ENCODE measurements around the gene MCHR1. TPM values are rescaled to one million over a fixed set of nuclear protein-coding genes. Genes with fewer than 3 reads are reported as not detected.
"Not testable (repeated sequence)": the region's sequence is repeated elsewhere in the genome, so short reads cannot be mapped to it uniquely, and the experiment has no call there.

MCHR1 gene
- total and polyA plus RNA-seq, 7 experiments from 2014 or later: not detected

- Mint-ChIP-seq H3K4me1 (peaks cover 0 to 8% (median 4%) of the 10 kb centered on the region in 7 donors), H3K27ac (peak overlapping the region in 3 of 9 donors; percentile 14 to 72 (median 59)), H3K9me3 (no peaks in the 10 kb centered on the region), H3K4me3 (no peak overlapping the region), H3K27me3 (no peaks in the 10 kb centered on the region), H3K36me3 (no peaks in the 10 kb centered on the region)
- H3K9me3 ChIP-seq (ENCODE audit: control insufficient read depth in 2 of 3, low read length in 3 of 3): no peaks in the 10 kb centered on the region
- no peak overlapping the region for H3K27ac ChIP-seq (ENCODE audit: low read depth, low read length)
- H3K27me3 ChIP-seq (ENCODE audit: control insufficient read depth in 2 of 2, insufficient read depth in 2 of 2, low read length in 2 of 2): no peaks in the 10 kb centered on the region
- DNase-seq (no peak), ATAC-seq (no peak)
- no peaks in the 10 kb centered on the region for H3K36me3 ChIP-seq (ENCODE audit: control insufficient read depth in 2 of 3, insufficient read depth in 3 of 3, low read length in 3 of 3)
- POLR2A ChIA-PET: no interaction called here
- H3K4me1 ChIP-seq (ENCODE audit: control insufficient read depth in 2 of 2, insufficient read depth in 2 of 2, low read length in 2 of 2): no peaks in the 10 kb centered on the region
- no peak overlapping the region for H3K4me3 ChIP-seq (ENCODE audit: low read length)
- CTCF ChIA-PET: no interaction called here
- intact Hi-C loops (cut with micrococcal nuclease): no loop called here
These were observed 24.6 kb upstream of the MCHR1 start for GRCh38 chr22:40654522-40655167.

GRCh38 chr22:40655941-40656340, 23.3 kb upstream of the MCHR1 start:
- H3K36me3 ChIP-seq (ENCODE audit: control insufficient read depth in 2 of 3, insufficient read depth in 3 of 3, low read length in 3 of 3); H3K4me3 ChIP-seq (ENCODE audit: low read length); H3K4me1 Mint-ChIP-seq; H3K9me3 ChIP-seq (ENCODE audit: control insufficient read depth in 2 of 3, low read length in 3 of 3); H3K9me3 Mint-ChIP-seq; DNase-seq; H3K4me3 Mint-ChIP-seq; H3K27ac ChIP-seq (ENCODE audit: low read depth, low read length); H3K36me3 Mint-ChIP-seq; ATAC-seq; H3K27me3 ChIP-seq (ENCODE audit: control insufficient read depth in 2 of 2, insufficient read depth in 2 of 2, low read length in 2 of 2); H3K27me3 Mint-ChIP-seq; H3K27ac Mint-ChIP-seq; H3K4me1 ChIP-seq (ENCODE audit: control insufficient read depth in 2 of 2, insufficient read depth in 2 of 2, low read length in 2 of 2); intact Hi-C loops (cut with micrococcal nuclease): not testable (repeated sequence)
- CTCF ChIA-PET: interaction anchor here (0.6 kb wide), 1 partner anchor 167 kb away, joined by 3 read pairs; no protein-coding TSS in a partner anchor
- POLR2A ChIA-PET: interaction anchor here (0.7 kb wide), 1 partner anchor 218 kb away, joined by 5 read pairs; no protein-coding TSS in a partner anchor

GRCh38 chr22:40656651-40657050, 22.6 kb upstream of the MCHR1 start:
- POLR2A ChIA-PET; H3K9me3 Mint-ChIP-seq; ATAC-seq; H3K4me1 Mint-ChIP-seq; intact Hi-C loops (cut with micrococcal nuclease); H3K4me1 ChIP-seq (ENCODE audit: control insufficient read depth in 2 of 2, insufficient read depth in 2 of 2, low read length in 2 of 2); H3K4me3 ChIP-seq (ENCODE audit: low read length); H3K4me3 Mint-ChIP-seq; H3K27me3 ChIP-seq (ENCODE audit: control insufficient read depth in 2 of 2, insufficient read depth in 2 of 2, low read length in 2 of 2); H3K36me3 Mint-ChIP-seq; H3K27ac Mint-ChIP-seq; H3K36me3 ChIP-seq (ENCODE audit: control insufficient read depth in 2 of 3, insufficient read depth in 3 of 3, low read length in 3 of 3); H3K27ac ChIP-seq (ENCODE audit: low read depth, low read length); H3K9me3 ChIP-seq (ENCODE audit: control insufficient read depth in 2 of 3, low read length in 3 of 3); H3K27me3 Mint-ChIP-seq; DNase-seq: not testable (repeated sequence)
- CTCF ChIA-PET: interaction anchor here (0.8 to 1.8 kb wide), 2 partner anchors 11 to 103 kb away, joined by 3 to 4 read pairs; no protein-coding TSS in a partner anchor

- CTCF ChIA-PET: no interaction called here
- no peak overlapping the region for H3K4me3 ChIP-seq (ENCODE audit: low read length)
- no peaks in the 10 kb centered on the region for H3K4me1 ChIP-seq (ENCODE audit: control insufficient read depth in 2 of 2, insufficient read depth in 2 of 2, low read length in 2 of 2)
- no peak overlapping the region for H3K27ac ChIP-seq (ENCODE audit: low read depth, low read length)
- intact Hi-C loops (cut with micrococcal nuclease): no loop called here
- no peak overlapping the region for H3K4me3 Mint-ChIP-seq
- H3K36me3 ChIP-seq (ENCODE audit: control insufficient read depth in 2 of 3, insufficient read depth in 3 of 3, low read length in 3 of 3): no peaks in the 10 kb centered on the region
- DNase-seq (no peak), ATAC-seq (no peak)
- H3K27me3 Mint-ChIP-seq: no peaks in the 10 kb centered on the region
- H3K4me1 Mint-ChIP-seq: peaks cover 0 to 4% (median 0%) of the 10 kb centered on the region in 7 donors
- no peaks in the 10 kb centered on the region for H3K9me3 ChIP-seq (ENCODE audit: control insufficient read depth in 2 of 3, low read length in 3 of 3)
- H3K9me3 Mint-ChIP-seq: no peaks in the 10 kb centered on the region
- no peaks in the 10 kb centered on the region for H3K27me3 ChIP-seq (ENCODE audit: control insufficient read depth in 2 of 2, insufficient read depth in 2 of 2, low read length in 2 of 2)
- POLR2A ChIA-PET: no interaction called here
- H3K36me3 Mint-ChIP-seq: no peaks in the 10 kb centered on the region
- H3K27ac Mint-ChIP-seq: no peak overlapping the region
These were observed 20.1 kb upstream of the MCHR1 start for GRCh38 chr22:40659166-40659565.

- Mint-ChIP-seq H3K9me3 (no peaks in the 10 kb centered on the region), H3K27ac (no peak overlapping the region), H3K36me3 (no peaks in the 10 kb centered on the region), H3K4me1 (peaks cover 0 to 2% (median 0%) of the 10 kb centered on the region in 7 donors), H3K27me3 (no peaks in the 10 kb centered on the region), H3K4me3 (no peak overlapping the region)
- Histone ChIP-seq H3K4me1 (ENCODE audit: control insufficient read depth in 2 of 2, insufficient read depth in 2 of 2, low read length in 2 of 2) (no peaks in the 10 kb centered on the region), H3K36me3 (ENCODE audit: control insufficient read depth in 2 of 3, insufficient read depth in 3 of 3, low read length in 3 of 3) (no peaks in the 10 kb centered on the region), H3K4me3 (ENCODE audit: low read length) (no peak overlapping the region), H3K27me3 (ENCODE audit: control insufficient read depth in 2 of 2, insufficient read depth in 2 of 2, low read length in 2 of 2) (no peaks in the 10 kb centered on the region), H3K27ac (ENCODE audit: low read depth, low read length) (no peak overlapping the region), H3K9me3 (ENCODE audit: control insufficient read depth in 2 of 3, low read length in 3 of 3) (no peaks in the 10 kb centered on the region)
- CTCF ChIA-PET: no interaction called here
- no peak for DNase-seq
- no peak for ATAC-seq
- intact Hi-C loops (cut with micrococcal nuclease): no loop called here
- POLR2A ChIA-PET: no interaction called here
These were observed 18.6 kb upstream of the MCHR1 start for GRCh38 chr22:40660730-40661129.

GRCh38 chr22:40661671-40662070, 17.6 kb upstream of the MCHR1 start:
- no peaks in the 10 kb centered on the region for H3K9me3 Mint-ChIP-seq
- no peaks in the 10 kb centered on the region for H3K36me3 ChIP-seq (ENCODE audit: control insufficient read depth in 2 of 3, insufficient read depth in 3 of 3, low read length in 3 of 3)
- H3K4me3 ChIP-seq (ENCODE audit: low read length): no peak overlapping the region
- CTCF ChIA-PET: no interaction called here
- intact Hi-C loops (cut with micrococcal nuclease): no loop called here
- no peaks in the 10 kb centered on the region for H3K9me3 ChIP-seq (ENCODE audit: control insufficient read depth in 2 of 3, low read length in 3 of 3)
- POLR2A ChIA-PET: no interaction called here
- H3K27ac Mint-ChIP-seq: no peak overlapping the region
- no peaks in the 10 kb centered on the region for H3K4me1 ChIP-seq (ENCODE audit: control insufficient read depth in 2 of 2, insufficient read depth in 2 of 2, low read length in 2 of 2)
- H3K27me3 ChIP-seq (ENCODE audit: control insufficient read depth in 2 of 2, insufficient read depth in 2 of 2, low read length in 2 of 2): no peaks in the 10 kb centered on the region
- no peak for ATAC-seq
- no peak for DNase-seq
- no peak overlapping the region for H3K27ac ChIP-seq (ENCODE audit: low read depth, low read length)
- H3K27me3 Mint-ChIP-seq: no peaks in the 10 kb centered on the region
- no peak overlapping the region for H3K4me3 Mint-ChIP-seq
- no peaks in the 10 kb centered on the region for H3K36me3 Mint-ChIP-seq
- peaks cover 0 to 2% (median 0%) of the 10 kb centered on the region in 7 donors for H3K4me1 Mint-ChIP-seq

- intact Hi-C loops (cut with micrococcal nuclease): no loop called here
- peak overlapping the region in 1 of 9 donors; percentile 11 for H3K27ac Mint-ChIP-seq
These were observed 14.0 kb upstream of the MCHR1 start for GRCh38 chr22:40665312-40665711.

More at GRCh38 chr22:40665312-40665711, 14.0 kb upstream of the MCHR1 start:
- H3K4me1 ChIP-seq (ENCODE audit: control insufficient read depth in 2 of 2, insufficient read depth in 2 of 2, low read length in 2 of 2): no peaks in the 10 kb centered on the region
- Mint-ChIP-seq H3K4me3 (no peak overlapping the region), H3K4me1 (peaks cover 5 to 23% (median 6%) of the 10 kb centered on the region in 7 donors), H3K27me3 (no peaks in the 10 kb centered on the region), H3K9me3 (peaks cover 0 to 2% (median 0%) of the 10 kb centered on the region in 11 donors), H3K36me3 (peaks cover 0 to 9% (median 0%) of the 10 kb centered on the region in 5 donors)
- POLR2A ChIA-PET: no interaction called here
- CTCF ChIA-PET: no interaction called here
- no peaks in the 10 kb centered on the region for H3K36me3 ChIP-seq (ENCODE audit: control insufficient read depth in 2 of 3, insufficient read depth in 3 of 3, low read length in 3 of 3)
- no peak overlapping the region for H3K4me3 ChIP-seq (ENCODE audit: low read length)
- H3K9me3 ChIP-seq (ENCODE audit: control insufficient read depth in 2 of 3, low read length in 3 of 3): no peaks in the 10 kb centered on the region
- no peaks in the 10 kb centered on the region for H3K27me3 ChIP-seq (ENCODE audit: control insufficient read depth in 2 of 2, insufficient read depth in 2 of 2, low read length in 2 of 2)
- no peak for ATAC-seq
- H3K27ac ChIP-seq (ENCODE audit: low read depth, low read length): no peak overlapping the region
- DNase-seq: no peak

Data from naive thymus-derived CD4-positive, alpha-beta T cell (primary cell).